Measurements from ENCODE around the gene UPK1A. TPM values are rescaled to one million over a fixed set of nuclear protein-coding genes. Genes with fewer than 3 reads are reported as not detected.
A peak's percentile ranks its signal among the peaks of the same experiment; 100 is the strongest.

UPK1A gene
- total RNA-seq, 1 donor from 2014 or later: not detected

DNA sequence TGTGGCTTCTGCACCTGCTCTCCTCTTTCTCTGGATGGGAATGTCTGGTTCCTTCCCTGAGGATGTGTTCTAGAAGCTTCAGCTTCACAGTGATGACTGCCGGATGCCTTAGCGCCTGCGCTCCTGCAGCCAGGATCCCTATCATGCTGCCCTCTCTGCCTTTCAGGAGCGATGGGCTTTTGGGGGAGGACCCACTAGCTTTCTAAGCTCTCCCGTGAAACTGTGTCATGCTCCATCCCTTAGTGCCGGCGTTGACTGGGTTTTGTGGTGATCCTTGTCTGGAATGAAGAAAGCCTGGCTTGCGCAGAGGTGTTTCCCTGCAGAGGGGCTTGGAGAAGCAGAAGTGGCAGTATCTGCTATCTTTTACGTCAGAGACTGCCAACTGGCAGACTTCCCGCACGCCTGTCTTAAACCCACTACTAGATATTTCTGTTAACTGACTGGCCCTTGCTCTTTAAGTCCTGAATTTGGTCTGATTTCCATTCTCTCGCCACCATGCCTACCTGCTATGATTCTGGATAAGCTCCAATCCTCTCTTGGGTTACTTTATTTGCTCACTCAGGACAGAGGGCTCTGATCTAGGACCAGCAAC lies 47.7 kb downstream of the UPK1A start:
- TF ChIP-seq, protein P1, sequence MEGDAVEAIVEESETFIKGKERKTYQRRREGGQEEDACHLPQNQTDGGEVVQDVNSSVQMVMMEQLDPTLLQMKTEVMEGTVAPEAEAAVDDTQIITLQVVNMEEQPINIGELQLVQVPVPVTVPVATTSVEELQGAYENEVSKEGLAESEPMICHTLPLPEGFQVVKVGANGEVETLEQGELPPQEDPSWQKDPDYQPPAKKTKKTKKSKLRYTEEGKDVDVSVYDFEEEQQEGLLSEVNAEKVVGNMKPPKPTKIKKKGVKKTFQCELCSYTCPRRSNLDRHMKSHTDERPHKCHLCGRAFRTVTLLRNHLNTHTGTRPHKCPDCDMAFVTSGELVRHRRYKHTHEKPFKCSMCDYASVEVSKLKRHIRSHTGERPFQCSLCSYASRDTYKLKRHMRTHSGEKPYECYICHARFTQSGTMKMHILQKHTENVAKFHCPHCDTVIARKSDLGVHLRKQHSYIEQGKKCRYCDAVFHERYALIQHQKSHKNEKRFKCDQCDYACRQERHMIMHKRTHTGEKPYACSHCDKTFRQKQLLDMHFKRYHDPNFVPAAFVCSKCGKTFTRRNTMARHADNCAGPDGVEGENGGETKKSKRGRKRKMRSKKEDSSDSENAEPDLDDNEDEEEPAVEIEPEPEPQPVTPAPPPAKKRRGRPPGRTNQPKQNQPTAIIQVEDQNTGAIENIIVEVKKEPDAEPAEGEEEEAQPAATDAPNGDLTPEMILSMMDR (IDR thresholded peaks at IDR 0.05; ENCODE audit: unreplicated experiment): no peak
- Mint-ChIP-seq H3K4me3 (ENCODE audit: unreplicated experiment) (peak overlapping the region; percentile 21), H3K4me1 (ENCODE audit: unreplicated experiment) (peaks cover 16% of the 10 kb centered on the region), H3K27me3 (ENCODE audit: unreplicated experiment) (peaks cover 9% of the 10 kb centered on the region), H3K36me3 (ENCODE audit: low read depth, unreplicated experiment) (no peaks in the 10 kb centered on the region), H3K27ac (ENCODE audit: unreplicated experiment) (peak overlapping the region; percentile 9), H3K9me3 (ENCODE audit: unreplicated experiment) (no peaks in the 10 kb centered on the region)
- DNase-seq (ENCODE audit: low spot score): no peak

DNA sequence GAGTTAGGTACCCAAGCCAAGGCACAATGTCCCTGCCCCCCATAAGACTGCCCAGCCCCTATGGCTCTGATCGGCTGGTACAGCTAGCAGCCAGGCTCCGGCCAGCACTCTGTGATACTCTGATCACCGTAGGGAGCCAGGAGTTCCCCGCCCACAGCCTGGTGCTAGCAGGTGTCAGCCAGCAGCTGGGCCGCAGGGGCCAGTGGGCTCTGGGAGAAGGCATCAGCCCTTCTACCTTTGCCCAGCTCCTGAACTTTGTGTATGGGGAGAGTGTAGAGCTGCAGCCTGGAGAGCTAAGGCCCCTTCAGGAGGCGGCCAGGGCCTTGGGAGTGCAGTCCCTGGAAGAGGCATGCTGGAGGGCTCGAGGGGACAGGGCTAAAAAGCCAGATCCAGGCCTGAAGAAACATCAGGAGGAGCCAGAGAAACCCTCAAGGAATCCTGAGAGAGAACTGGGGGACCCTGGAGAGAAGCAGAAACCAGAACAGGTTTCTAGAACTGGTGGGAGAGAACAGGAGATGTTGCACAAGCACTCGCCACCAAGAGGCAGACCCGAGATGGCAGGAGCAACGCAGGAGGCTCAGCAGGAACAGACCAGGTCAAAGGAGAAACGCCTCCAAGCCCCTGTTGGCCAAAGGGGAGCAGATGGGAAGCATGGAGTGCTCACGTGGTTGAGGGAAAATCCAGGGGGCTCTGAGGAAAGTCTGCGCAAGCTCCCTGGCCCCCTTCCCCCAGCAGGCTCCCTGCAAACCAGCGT lies 48.5 kb downstream of the UPK1A start:
- H3K27me3 Mint-ChIP-seq (ENCODE audit: unreplicated experiment): peaks cover 9% of the 10 kb centered on the region
- no peaks in the 10 kb centered on the region for H3K36me3 Mint-ChIP-seq (ENCODE audit: low read depth, unreplicated experiment)
- peaks cover 22% of the 10 kb centered on the region for H3K4me1 Mint-ChIP-seq (ENCODE audit: unreplicated experiment)
- H3K9me3 Mint-ChIP-seq (ENCODE audit: unreplicated experiment): no peaks in the 10 kb centered on the region
- H3K27ac Mint-ChIP-seq (ENCODE audit: unreplicated experiment): peak overlapping the region; percentile 9
- no peak for DNase-seq (ENCODE audit: low spot score)
- H3K4me3 Mint-ChIP-seq (ENCODE audit: unreplicated experiment): peak overlapping the region; percentile 62
- TF ChIP-seq, protein P1 (IDR thresholded peaks at IDR 0.05; ENCODE audit: unreplicated experiment): no peak

DNA sequence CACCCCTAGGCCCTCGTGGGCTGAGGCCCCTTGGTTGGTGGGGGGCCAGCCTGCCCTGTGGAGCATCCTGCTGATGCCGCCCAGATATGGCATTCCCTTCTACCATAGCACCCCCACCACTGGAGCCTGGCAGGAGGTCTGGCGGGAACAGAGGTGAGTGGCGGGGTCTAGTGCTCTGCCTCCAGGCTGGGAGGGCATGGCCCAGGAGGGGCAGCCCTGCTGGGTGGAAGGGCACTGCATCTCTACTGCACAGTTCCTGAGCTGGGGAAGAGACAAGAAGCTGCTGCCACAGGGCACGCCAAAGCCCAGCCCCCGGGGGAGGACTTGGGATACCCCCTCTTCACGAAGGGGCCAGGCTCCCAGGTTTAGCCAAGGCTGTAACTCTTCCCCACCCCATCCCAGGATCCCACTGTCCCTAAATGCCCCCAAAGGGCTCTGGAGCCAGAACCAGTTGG lies 49.1 kb downstream of the UPK1A start:
- Mint-ChIP-seq H3K4me3 (ENCODE audit: unreplicated experiment) (no peak overlapping the region), H3K27me3 (ENCODE audit: unreplicated experiment) (peaks cover 13% of the 10 kb centered on the region), H3K36me3 (ENCODE audit: low read depth, unreplicated experiment) (peaks cover 4% of the 10 kb centered on the region), H3K9me3 (ENCODE audit: unreplicated experiment) (no peaks in the 10 kb centered on the region), H3K4me1 (ENCODE audit: unreplicated experiment) (peaks cover 22% of the 10 kb centered on the region), H3K27ac (ENCODE audit: unreplicated experiment) (no peak overlapping the region)
- TF ChIP-seq, protein P1 (IDR thresholded peaks at IDR 0.05; ENCODE audit: unreplicated experiment): no peak
- no peak for DNase-seq (ENCODE audit: low spot score)

DNA sequence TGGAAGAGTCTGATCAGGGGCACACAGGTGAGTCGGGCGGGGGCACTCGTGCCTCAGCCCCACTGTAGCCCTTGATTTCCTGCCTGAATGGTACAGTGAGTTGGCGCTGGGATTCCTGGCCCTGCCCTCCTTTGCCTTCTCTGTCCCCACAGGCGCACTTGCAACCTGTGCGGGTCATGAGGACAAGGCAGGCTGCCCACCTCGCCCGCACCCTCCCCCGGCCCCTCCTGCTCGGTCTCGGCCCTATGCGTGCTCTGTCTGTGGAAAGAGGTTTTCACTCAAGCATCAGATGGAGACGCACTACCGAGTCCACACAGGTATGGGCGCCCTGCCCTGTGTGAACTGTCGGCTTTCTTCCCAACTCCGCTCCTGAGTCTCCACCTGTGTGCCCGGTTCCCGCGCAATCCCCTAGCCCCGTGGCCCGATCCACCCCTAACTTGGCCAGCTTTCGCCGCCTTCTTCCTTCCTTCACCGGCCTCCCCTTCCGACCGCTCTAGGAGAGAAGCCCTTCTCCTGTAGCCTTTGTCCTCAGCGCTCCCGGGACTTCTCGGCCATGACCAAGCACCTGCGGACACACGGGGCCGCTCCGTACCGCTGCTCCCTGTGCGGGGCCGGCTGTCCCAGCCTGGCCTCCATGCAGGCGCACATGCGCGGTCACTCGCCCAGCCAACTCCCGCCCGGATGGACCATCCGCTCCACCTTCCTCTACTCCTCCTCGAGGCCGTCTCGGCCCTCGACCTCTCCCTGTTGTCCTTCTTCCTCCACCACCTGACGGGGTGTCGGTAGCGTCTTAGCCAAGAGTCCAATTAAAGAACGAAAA lies 49.9 kb downstream of the UPK1A start:
- Mint-ChIP-seq H3K4me1 (ENCODE audit: unreplicated experiment) (peaks cover 22% of the 10 kb centered on the region), H3K4me3 (ENCODE audit: unreplicated experiment) (peak overlapping the region; percentile 96), H3K27me3 (ENCODE audit: unreplicated experiment) (peaks cover 13% of the 10 kb centered on the region), H3K9me3 (ENCODE audit: unreplicated experiment) (no peaks in the 10 kb centered on the region), H3K36me3 (ENCODE audit: low read depth, unreplicated experiment) (peaks cover 4% of the 10 kb centered on the region), H3K27ac (ENCODE audit: unreplicated experiment) (peak overlapping the region; percentile 82)
- TF ChIP-seq, protein P1 (IDR thresholded peaks at IDR 0.05; ENCODE audit: unreplicated experiment): no peak
- DNase-seq (ENCODE audit: low spot score): peak; percentile 60

All from endothelial cell (in vitro differentiated cells).